Effector CD8-positive, alpha-beta T cell (primary cell): ENCODE results near the gene ATP6V1B1.
A peak's percentile ranks its signal among the peaks of the same experiment; 100 is the strongest.
"Not testable (repeated sequence)": the region's sequence is repeated elsewhere in the genome, so short reads cannot be mapped to it uniquely, and the experiment has no call there.

Experiments used
- DNase-seq: peaks from one replicate; lab custom pipeline; 2025; lab: John Stamatoyannopoulos, UW

Gene ATP6V1B1

DNA sequence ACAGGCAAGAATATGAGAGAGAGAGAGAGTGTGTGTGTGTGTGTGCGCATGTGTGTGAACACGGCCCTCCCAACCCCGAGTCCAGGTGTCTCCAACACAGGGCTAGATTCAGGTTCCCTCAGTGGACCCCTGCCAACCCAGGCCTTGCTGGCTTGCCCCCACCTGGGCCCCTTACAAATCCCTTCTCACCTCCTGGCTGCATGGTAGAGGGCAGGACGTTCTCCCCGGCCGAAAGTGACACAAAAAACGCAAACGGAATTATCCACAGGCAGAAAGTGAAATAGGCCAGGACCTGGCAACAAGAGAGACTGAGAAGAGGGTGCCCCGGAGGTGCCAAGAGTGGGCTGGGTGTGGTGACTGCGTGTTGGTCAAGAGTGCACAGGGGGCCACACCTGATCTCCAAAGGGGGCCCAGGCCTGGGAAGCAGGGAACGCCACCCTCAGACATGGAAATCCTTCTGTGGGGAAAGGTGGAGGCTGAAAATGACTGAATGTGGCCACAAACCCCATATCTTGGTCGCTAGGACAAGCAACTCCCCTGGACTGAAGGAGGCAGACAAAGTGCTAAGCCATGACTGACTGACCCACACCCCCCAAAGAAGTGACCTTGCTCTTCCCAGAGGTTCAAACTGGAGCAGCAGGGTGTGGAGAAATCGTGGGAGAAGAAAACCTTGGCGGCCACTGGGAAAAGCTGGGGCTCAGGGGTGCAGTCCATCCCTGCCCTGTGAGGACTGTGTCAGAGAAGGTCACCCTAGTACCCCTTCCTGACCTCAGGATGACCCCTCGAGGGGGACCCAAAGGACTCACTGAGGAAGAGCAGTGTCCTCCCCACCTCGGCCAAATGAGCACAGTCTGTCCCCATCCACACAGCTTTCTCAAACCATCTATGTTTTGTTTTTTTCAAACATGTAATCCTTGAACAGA lies 53.3 kb downstream of the ATP6V1B1 start:
- DNase-seq, result no peak

DNA sequence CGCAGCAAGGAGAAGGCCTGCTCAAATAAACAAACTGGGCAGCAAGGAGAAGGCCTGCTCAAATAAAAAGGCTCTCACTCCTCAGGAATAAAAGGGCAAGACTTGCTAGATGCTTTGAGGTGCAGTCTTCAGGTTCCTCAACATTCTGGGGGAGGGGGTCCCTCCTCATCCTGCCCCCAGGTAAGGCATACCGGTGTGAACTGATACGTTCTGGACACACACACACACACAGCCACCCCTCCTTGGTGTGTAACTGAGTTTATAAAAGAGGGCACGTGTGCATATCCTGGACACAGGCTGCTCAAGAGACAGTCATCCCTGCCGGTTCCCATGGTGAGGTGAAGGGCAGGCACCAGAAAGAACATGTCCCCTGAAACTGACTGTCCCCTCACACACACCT lies 54.5 kb downstream of the ATP6V1B1 start:
- no peak for DNase-seq

DNA sequence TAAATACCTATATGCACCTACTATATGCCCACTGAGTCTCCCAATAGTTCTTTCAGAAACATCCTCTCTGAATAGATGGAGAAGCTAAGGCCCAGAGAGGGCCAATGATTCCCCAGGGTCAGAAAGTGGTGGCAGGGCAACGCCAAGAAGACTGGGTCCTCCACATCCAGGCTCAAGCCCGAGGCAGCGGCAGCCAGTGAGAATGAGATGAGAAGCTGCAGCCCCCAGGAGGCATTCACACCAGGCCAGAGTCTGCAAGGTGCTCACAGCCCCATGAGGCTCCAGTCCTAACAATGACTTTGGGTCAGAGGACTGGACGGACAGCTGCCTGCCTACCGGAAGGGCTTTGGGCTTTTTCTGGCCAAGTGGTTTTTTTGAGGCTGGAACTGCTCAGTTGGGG lies 55.4 kb downstream of the ATP6V1B1 start:
- no peak for DNase-seq

DNA sequence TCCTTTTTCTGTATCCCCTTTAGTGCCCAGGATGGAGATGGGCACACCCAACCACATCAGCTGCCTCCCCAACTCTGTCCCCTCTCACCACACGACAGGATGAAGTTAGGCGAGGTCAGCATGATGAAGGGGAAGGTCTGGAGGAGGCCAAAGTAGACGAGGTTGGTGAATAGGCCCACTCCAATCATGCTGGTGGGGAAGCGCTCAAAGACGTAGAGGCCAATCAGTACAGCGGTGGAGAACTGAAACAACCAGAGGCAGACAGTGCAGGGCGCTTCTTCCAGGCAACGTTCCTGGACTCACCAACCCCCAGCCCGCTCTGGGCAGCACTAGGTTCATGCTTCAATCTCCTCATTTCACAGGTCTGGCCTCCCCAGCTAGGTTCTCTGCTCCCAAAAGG lies 56.0 kb downstream of the ATP6V1B1 start:
- no peak for DNase-seq

DNA sequence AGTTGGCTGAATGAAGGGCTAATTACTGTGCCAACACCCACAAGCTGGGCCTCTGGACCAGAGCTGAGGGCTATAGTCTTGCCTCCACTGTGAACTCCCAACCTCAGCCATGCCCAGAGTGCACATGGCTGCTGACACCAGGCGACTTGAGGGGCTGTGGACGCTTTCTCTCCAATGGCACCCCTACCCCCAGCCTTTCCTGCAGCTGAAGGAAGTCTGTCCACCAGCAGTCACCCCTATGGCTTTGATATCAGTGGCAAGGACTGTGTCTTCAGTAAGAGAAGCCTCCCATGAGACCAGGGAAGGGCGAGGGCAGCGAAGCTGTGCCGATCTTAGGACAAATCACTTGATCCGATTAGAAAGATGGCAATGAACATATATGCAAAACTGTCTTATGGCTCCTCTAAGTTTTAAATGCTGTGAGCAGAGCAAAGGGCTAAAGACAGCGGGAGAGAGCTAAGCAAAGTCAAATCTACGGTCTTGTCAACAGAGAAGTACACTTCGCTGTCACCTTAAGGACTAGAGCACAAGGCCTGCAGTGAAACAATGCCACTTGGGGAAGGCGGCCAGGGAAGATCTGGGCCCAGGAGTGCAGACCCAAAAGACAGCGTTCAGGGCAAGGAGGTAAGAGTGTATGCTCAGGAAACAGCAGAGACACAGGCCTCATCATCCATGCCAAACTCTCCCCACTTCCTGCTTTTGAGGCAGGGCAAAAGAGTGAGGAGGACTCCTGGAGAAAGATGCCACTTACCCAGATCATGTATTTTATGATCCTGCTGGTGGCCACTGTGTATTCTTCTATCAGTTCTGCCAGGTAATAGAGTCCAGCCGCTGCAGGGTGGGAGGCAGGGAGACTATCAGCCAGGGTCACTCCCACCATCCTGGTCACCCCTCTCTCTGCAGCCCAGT lies 57.5 kb downstream of the ATP6V1B1 start:
- no peak for DNase-seq

DNA sequence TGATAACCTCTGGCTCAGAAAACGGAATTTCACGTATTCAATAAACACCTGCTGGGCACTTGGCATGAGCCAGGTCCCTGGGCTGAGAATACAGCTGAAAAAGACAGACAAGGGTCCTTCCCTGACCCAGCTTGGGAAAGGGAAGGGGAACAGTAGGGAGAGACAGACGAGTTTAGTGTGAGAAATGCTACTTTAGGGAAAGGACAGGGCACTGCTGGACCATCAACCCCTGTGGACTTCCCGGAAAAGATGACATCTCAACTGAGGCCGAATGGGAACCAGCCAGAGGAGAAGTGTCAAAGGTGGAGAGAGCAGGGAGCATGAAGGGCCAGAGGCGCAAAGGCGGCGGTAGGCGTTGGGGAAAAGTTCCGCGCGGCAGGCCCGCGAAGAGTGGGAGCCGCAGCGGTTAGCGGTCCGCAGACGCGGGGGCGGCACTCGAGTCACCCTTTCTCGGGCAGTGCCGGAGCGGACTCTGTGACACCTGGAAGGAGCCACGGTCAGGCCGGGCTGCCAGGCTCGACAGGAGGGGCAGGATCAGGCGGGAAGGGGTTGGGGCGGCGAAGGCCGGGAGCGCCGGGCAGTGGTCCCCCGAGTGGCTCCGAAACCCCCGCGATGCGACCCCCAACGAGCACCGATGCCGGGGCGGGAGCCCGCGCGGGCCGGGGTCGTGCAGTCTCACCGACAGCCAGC lies 58.5 kb downstream of the ATP6V1B1 start:
- DNase-seq, result no peak

DNA sequence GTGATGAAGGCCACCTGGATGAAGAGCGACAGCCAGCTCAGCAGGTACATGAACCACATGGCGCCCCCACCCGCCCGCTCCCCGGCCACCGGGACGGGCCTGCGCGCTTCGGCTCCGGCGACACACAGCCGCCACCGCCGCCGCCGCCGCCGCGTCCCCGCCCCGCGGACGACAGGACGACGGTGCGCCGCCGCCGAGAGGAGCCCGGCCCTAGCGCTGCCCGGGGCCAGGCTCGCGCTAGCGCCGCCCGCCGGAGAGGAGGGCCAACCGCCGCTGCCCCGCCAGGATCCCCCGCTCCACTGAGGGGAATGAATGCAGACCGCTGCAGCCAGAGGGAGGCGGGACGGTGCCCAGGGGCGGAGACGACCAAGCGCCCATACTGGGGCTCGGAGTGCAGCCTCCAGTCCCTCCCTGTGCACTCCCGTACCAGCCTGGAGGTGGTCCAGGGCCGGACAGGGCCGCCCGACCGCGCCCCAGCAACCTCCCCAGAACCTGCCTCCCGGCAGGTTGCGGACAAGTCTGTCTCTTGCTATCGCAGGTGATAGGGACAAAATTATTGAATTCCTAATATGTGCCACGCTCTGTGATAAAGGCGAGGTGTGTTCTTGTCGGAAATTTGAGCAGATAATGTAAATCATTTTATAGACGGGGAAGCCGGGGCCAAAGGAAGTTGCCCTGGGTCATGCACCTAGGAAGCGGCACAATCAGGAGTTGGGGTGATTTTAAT lies 59.2 kb downstream of the ATP6V1B1 start, which contains the start of gene TEX261:
TEX261 (minus strand) TSS at position 175 of the 727 bp plus-strand sequence; CDS start at position 59, 116 bp downstream.
- peak; percentile 73 for DNase-seq

DNA sequence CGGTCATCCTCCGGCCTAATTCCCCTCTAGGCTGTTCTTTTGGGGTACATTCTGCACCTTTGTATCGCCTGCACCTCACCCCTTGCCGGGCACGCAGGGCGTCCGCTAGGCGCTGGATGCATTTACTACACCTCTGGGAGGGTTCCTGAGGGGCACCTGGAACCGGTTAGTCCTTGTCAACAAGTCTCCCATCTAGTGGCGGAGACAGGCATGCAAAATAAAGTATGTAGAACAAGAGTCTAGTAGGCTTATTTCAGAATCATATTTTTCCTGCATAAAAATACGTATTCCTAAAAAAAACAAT lies 59.7 kb downstream of the ATP6V1B1 start:
- peak; percentile 42 for DNase-seq

DNA sequence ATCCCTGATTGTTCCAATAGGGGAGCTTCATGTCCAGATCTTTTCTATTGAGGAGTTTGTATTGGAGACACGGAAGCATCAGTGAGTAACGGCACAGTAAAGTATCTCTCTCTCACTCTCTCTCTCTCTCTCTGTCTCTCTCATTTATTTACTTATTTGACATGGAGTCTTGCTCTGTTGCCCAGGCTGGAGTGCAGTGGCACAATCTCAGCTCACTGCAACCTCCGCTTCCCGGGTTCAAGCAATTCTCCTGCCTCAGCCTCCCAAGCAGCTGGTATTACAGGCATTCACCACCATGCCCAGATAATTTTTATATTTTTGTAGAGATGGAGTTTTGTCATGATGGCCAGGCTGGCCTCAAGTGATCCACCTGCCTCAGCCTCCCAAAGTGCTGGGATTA lies 63.2 kb downstream of the ATP6V1B1 start:
- not testable (repeated sequence) for DNase-seq

DNA sequence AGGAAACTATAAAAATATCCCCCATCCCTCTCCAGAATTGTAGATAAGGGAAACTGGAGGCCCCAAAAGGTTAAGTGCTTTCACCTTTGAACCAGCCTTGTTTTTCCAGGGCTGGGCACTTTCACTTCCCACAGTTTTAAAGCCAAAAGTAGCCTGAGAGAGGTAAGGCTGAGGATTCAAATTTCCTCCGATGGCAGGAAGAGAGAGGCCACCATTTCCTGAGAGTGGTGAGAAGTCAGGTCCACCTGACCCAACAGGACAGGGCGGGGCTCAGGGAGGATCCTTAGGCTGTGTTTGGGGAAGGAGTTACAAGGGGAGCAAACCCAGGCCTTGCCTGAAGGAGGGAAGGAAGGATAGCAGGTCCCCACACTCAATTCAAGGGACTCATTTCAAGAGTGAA lies 63.7 kb downstream of the ATP6V1B1 start:
- no peak for DNase-seq

DNA sequence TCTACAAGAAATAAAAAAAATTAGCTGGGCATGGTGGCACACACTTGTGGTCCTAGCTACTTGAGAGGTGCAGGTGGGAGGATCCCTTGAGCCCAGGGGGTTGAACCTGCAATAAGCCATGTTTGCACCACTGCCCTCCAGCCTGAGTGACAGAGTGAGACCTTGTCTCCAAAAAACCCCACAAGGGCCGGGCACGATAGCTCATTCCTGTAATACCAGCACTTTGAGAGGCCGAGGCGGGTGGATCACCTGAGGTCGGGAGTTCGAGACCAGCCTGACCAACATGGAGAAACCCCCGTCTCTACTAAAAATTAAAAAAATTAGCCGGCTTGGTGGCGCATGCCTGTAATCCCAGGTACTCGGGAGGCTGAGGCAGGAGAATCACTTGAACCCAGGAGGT lies 64.2 kb downstream of the ATP6V1B1 start:
- DNase-seq, result not testable (repeated sequence)

DNA sequence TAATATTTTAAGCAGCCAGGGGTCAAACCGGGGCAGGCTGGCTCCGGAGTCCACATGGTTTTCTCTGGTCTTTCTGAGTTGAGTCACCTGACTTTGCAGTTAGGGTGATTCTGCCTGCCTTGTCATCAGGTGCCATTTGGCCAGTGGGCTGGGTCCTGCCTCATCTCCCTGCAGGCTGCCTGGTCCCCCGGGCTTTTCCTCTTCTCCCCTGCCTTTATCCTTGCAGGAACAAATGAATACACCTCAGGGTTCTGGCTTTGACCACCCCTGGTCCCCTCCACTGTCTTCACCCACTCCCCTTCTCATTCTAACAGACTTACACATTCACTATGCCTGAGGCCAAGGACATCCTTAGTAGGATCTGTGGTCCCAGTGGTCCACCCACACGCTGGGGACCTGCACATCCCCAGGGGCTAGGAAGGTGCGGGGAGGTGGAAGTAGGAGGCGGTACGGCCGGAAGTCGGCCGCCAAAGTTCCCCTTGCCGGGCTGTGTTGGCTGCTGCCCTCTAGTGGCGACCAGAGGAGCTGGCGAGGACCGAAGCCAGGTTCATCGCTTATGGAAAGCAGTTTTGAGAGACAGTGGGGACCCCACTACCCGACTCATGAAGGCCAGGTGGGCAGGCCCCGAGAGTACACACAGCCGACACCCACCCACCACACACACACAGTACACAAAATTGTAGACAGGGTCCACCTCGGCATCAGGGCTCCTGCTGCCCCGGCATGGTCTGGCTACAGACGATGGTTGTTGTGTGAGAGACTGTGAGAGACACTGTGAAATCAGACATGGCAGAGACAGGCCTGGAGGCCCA lies 65.3 kb downstream of the ATP6V1B1 start:
- DNase-seq, result peak; percentile 65

DNA sequence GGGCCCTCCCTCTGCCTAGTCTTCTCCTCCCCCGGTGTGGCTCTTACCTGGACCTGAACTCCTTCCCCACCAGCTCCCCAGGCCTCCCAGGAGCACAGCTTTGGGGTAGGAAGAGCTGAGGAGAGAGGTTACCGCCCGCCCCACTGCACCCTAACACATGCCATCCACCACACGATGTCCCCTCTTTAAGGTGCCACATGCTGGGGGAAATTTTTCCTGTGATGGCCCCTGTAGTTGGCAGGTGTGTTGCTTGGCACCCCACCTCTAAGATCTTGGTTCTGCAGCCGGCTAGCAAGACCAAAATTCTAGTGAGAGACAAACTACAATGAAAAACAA lies 65.9 kb downstream of the ATP6V1B1 start:
- no peak for DNase-seq

DNA sequence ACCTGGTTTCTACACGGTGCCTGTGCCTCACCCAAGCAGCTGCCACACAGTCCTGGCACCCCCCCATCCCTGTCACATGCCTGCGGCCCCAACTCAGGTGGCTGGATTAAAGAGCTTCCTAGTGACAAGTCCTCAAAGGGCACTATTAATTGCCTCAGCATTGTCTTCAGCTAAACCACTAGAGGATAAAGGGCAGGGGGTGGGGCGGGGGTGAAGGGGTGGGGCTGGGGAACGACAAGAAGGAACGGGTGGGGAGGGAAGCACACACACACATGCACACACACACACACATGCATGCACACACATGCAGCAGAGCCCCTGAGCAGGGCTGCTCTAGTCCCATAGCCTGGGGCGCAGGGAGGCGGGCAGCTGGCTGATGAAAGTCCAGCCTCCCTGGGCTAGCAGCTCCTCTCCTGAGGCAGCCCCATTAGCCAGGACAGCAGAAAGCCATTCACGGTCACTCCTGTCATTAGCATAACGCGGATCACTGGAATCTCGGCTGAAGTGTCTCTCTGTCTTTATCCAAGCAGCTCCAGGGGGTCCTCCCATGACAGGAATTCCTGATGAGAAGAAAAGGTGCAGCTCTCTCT lies 66.4 kb downstream of the ATP6V1B1 start:
- no peak for DNase-seq

DNA sequence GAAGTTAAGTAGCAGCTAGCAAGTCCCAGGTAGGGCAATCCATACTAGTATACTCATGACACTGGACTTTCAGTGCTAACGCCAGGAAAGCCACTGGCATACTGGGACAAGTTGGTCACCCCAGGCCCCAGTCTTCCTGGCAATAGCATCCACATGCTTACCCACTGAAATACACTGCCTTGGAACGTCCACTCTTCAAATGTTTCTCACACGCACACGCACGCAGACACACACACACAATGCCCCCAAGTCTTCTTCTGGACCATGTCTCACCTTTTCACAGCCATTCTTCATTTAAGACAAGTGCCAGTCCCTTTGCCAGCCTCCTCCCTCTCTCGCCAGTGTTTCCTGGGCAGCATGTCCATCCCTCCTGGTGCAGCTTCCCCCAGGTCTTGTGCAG lies 67.7 kb downstream of the ATP6V1B1 start:
- DNase-seq, result no peak

DNA sequence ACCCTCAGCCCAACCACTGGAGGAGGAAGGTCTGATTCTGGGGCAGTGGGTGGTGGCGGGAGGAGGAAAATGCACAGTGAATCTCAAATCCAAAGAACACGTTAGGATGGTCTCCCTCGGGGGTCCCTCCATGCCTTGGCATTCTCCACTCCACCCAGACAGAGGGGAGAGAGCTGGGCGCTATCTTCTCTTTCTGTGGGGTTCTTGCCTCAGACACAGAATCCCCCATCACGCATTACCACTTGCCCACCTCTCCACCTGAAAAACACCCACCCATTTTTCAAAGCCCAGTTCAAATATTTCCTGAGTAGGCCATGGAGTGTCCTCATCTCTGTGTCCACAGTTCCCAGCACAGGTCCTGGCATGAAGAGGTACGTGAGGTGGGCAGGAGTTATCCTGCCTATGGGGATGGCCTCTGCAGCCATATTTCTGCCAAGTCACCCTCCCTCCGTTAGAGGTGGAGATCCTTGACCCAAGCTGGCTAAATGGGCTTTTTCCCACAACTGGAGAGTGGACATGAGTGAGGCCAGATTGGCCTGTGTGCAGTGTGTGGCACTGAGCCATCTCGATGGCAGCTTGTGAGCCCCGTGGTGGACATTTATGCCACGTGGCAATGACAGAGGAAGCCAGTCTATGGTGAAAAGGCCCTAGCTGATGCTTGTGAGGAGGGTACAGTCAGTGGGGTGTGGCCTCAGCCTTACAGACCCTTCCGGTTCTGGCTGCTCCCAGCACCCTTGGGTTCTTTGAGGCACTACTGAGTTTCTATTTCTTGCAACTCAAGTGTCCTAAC lies 68.5 kb downstream of the ATP6V1B1 start:
- no peak for DNase-seq

DNA sequence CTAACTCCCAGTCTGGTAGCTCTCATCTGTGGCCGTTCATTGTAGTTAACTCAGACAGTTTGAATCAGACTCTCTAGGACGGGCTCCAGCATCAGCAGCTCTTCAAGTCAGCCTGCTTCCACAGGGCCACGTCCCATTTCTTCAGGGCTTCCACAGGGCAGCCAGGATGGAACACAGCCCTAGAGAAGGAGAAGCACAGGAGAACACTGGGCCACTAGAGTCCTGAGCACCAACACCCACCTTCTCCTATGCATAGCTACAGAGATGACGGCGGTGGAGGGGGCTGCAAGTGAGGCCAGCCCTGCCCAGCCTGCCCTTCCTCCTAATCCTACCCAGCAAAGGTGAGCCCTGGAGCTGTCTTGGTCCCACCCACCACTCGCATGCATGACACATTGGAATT lies 69.2 kb downstream of the ATP6V1B1 start:
- no peak for DNase-seq

DNA sequence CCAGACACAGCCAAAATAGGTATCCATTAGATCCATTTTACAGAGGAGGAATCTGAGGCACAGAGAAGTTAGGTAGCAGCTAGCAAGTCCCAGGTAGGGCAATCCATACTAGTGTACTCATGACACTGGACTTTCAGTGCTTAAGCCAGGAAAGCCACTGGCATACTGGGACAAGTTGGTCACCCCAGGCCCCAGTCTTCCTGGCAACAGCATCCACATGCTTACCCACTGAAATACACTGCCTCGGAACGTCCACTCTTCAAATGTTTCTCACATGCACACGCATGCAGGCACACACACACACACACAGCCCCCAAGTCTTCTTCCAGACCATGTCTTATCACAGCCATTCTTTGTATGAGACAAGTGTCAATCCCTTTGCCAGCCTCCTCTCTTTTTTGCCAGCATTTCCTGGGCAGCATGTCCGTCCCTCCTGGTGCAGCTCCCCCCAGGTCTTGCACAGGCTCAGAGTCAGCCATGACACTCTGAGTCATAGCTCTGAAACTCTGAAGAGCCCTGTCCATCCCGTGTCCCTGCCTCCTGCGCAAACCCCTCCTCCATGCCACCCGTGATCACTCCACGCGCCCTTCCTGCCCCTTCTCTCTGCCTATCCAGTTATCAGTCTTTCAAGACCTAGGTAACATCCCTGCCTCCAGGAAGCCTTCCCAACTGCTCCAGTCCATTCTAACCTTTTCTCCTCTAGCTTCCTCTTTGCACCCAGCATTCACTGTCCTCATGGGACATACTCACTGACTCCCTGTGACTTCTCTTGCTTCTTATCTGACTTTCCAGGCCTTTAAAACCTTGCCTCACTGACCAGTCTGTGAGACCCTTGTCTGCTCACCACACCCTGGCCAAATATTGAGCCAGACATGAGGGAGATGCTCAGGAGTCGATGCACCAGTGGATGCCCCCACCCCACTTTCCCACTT lies 69.8 kb downstream of the ATP6V1B1 start:
- DNase-seq, result no peak

DNA sequence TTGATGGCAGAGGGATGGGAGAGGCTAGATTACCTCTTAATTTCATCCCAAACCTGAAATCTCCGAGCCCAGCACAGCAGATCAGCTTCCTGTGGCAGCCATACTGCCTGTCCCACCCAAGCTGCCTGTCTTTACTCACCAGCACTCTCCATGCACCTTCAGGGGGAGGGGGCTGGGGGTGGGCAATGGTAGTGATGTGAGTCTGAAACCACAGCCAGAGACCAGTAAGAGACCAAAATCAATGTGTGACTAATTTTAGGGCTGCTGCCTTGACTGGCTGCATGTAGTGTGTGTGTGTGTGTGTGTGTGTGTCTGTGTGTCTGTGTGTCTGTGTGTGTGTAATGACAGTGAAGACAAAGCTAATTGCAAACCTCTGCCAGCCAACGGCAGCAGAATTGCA lies 70.6 kb downstream of the ATP6V1B1 start:
- DNase-seq, result no peak
